PC-3 (cell line): ENCODE results near the gene KIAA1614.

Experiments
- CTCF ChIP-seq: fragments of 300-600 bp; sonication (generic); conservative IDR thresholded peaks from 2 replicates; pipeline ENCODE4 v1.5.1; 2017; ENCODE audit warnings: antibody characterized with exemption, low read depth, mild to moderate bottlenecking, low read length
- EZH2 ChIP-seq: fragments of 300-600 bp; sonication (generic); IDR thresholded peaks from one replicate; pipeline ENCODE4 v1.6.1; 2017; ENCODE audit warnings: antibody characterized with exemption, mild to moderate bottlenecking, low read length; ENCODE audit not compliant: unreplicated experiment

GRCh38 chr1:180923887-180924286 is 11.2 kb downstream of the KIAA1614 start:
- TF ChIP-seq EZH2 = no peak
- TF ChIP-seq CTCF = no peak
